GM21723 (cell line): ENCODE measurements around the gene CLTB.
"Not testable (repeated sequence)": the region's sequence is repeated elsewhere in the genome, so short reads cannot be mapped to it uniquely, and the experiment has no call there.

Experiments used
- ATAC-seq: cut with Tn5 transposase; IDR thresholded peaks from one replicate; pipeline ENCODE4 v1.9.1; 2021; ENCODE audit warnings: mild to moderate bottlenecking, moderate library complexity; ENCODE audit not compliant: unreplicated experiment

CLTB gene

GRCh38 chr5:176415952-176416924, at the start of gene CLTB:
Gene CLTB, minus strand, starts transcription at chr5:176416539. Its CDS starts 176 bp downstream, at chr5:176416363.
- peak; percentile 94 for ATAC-seq

- ATAC-seq, result no peak
Measured at GRCh38 chr5:176463113-176463764, 46.9 kb upstream of the CLTB start.

- ATAC-seq, result no peak
Measured at GRCh38 chr5:176461349-176461748, 45.0 kb upstream of the CLTB start.

GRCh38 chr5:176458904-176459561, 42.7 kb upstream of the CLTB start:
- no peak for ATAC-seq

- ATAC-seq, result no peak
Measured at GRCh38 chr5:176454724-176455394, 38.5 kb upstream of the CLTB start.

GRCh38 chr5:176450077-176450476, 33.7 kb upstream of the CLTB start:
- no peak for ATAC-seq

- ATAC-seq, result peak; percentile 92
Measured at GRCh38 chr5:176447978-176448608, 31.8 kb upstream of the CLTB start, which contains the start of gene FAF2. Gene FAF2, plus strand, starts transcription at chr5:176448385. Its CDS starts 23 bp downstream, at chr5:176448408.

- ATAC-seq, result peak; percentile 37
Measured at GRCh38 chr5:176447591-176447977, 31.2 kb upstream of the CLTB start.

- ATAC-seq, result peak; percentile 4
Measured at GRCh38 chr5:176446884-176447590, 30.7 kb upstream of the CLTB start.

GRCh38 chr5:176446028-176446665, 29.8 kb upstream of the CLTB start:
- no peak for ATAC-seq

- no peak for ATAC-seq
Measured at GRCh38 chr5:176444742-176445141, 28.4 kb upstream of the CLTB start.

GRCh38 chr5:176442911-176443310, 26.6 kb upstream of the CLTB start:
- ATAC-seq, result not testable (repeated sequence)

GRCh38 chr5:176441921-176442323, 25.6 kb upstream of the CLTB start:
- ATAC-seq, result no peak

GRCh38 chr5:176440927-176441706, 24.8 kb upstream of the CLTB start:
- ATAC-seq, result no peak

- no peak for ATAC-seq
Measured at GRCh38 chr5:176438959-176439757, 22.8 kb upstream of the CLTB start.

GRCh38 chr5:176436656-176437055, 20.3 kb upstream of the CLTB start:
- ATAC-seq, result no peak

GRCh38 chr5:176432707-176433106, 16.4 kb upstream of the CLTB start:
- ATAC-seq, result no peak

GRCh38 chr5:176429972-176430371, 13.6 kb upstream of the CLTB start:
- no peak for ATAC-seq
